GM19328 (cell line): ENCODE results near the gene GAS1.

Experiments used
- ATAC-seq: cut with Tn5 transposase; IDR thresholded peaks from one replicate; pipeline ENCODE4 v1.9.1; 2021; ENCODE audit warnings: mild to moderate bottlenecking, moderate library complexity; ENCODE audit not compliant: unreplicated experiment

GAS1 gene, protein sequence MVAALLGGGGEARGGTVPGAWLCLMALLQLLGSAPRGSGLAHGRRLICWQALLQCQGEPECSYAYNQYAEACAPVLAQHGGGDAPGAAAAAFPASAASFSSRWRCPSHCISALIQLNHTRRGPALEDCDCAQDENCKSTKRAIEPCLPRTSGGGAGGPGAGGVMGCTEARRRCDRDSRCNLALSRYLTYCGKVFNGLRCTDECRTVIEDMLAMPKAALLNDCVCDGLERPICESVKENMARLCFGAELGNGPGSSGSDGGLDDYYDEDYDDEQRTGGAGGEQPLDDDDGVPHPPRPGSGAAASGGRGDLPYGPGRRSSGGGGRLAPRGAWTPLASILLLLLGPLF

GRCh38 chr9:86947146-86948073 lies at the start of gene GAS1:
TSS of gene GAS1 (minus strand) at chr9:86947506. CDS start at chr9:86946779, 727 bp downstream.
- no peak for ATAC-seq

- ATAC-seq: no peak
Measured at GRCh38 chr9:86994231-86994630, 46.9 kb upstream of the GAS1 start.

DNA sequence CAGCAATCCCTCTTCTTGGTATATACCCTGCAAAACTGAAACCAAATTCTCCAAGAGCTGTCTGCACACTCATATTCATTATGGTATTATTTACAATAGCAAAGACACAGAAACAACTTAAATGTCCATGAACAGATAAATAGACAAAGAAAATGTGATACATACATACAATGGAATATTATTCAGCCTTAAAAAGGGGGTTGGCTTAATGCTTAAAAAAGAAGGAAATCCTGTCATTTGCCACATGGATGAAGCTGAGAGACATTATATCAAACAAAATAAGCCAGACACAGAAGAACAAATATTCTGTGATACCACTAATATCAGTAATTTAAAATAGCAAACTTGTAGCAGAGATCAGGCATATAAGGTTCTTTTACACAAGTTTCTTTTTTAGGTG lies 46.5 kb upstream of the GAS1 start:
- ATAC-seq: no peak

DNA sequence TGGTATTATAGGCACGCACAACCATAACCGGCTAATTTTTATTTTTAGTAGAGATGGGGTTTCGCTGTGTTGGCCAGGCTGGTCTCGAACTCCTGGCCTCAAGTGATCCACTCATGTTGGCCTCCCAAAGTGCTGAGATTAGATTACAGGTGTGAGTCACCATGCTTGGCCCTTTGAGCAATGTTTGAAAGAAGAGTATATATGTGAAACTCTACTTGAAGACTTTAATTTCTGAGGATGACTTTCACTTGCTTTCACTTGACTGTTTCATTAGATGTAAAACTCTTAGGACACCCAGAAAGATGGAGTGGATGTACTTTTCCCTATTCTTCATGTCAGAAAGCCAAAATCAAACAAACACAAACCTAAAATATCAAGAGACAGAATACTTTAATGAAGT lies 43.8 kb upstream of the GAS1 start:
- ATAC-seq: no peak

GRCh38 chr9:86990290-86990689 lies 43.0 kb upstream of the GAS1 start:
- ATAC-seq: no peak

GRCh38 chr9:86987900-86988299 lies 40.6 kb upstream of the GAS1 start:
- ATAC-seq: no peak

DNA sequence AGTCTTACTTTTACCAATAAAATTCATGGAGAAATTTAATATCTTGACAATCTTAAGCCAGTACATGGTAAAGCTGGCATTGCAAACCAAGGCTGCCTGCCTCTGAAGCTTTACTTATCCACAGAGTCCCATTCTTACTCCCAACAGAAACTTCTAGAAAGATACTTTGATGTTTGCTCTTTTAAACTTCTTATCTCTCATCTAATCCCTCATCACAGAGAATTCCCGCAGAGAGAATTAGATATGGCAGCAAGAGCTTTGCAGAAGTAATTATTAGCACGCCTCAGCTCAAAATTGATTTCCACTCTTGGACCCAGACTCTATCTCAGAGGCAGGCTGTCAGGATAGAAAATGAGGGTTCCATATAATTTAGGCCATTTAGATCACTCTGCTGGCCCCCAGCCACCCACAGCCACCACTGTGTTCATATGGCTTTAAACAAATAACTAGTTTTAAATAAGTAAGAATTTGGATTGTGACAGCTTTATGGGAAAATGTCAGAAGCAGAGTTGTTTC lies 37.9 kb upstream of the GAS1 start:
- ATAC-seq: no peak

DNA sequence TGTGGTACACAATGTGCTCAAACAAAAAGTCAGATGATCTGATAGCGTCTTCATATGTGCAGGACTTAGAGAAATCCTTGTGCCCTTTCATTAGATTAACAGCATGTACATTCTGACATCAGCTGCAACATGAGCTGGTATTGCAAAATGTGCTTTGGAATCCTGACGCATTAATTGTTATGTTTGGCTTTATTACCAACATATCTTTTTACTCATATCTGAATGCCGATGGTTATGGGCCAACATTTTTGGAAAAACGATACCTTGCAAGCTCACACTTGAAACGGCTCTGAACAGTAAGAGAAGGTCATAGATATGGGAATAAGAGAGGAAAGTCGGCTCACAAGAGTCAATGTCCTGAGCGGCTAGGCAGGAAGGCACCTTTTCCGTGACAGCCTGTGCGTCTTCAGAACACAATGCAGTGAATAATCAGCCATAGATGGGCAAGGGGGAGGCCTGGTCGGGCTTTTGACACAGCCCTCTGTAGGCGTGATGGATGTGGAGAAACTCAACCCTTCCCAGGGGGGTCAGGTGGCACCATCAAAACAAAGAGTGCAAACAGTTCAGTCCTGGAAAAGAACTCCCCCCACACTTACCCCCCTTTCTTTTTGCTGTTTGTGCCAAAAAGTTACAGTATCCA lies 36.4 kb upstream of the GAS1 start:
- no peak for ATAC-seq

- no peak for ATAC-seq
Measured at GRCh38 chr9:86983249-86983619, 35.9 kb upstream of the GAS1 start.

GRCh38 chr9:86980802-86981201 lies 33.5 kb upstream of the GAS1 start:
- ATAC-seq: no peak

GRCh38 chr9:86979657-86980056 lies 32.4 kb upstream of the GAS1 start:
- no peak for ATAC-seq

DNA sequence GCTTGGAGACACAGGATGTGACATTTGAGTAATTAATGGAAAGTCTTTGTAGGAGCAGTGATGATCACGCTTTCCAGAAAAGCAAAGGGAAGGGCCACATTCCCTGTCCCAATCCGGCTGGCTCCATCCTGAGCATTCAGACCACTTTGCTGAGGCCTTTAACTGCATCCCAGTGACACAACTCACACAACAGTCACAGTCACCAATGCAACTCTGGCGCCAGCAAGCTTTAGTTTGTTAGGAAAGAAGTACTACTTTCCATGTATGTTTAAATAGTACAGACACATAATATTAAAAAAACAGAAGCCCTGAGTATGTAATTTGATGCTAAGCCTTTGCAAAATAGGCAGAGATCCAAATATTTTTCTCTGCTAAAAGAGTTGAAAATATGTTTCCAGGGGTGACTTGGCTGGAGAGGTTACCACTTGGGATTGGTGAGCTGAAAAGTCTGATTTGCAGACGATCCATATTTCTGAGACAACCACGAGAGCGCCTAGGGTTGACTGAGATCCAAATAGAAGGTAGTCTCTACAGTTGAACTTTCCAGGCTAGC lies 31.7 kb upstream of the GAS1 start:
- ATAC-seq: no peak

- ATAC-seq: no peak
Measured at GRCh38 chr9:86978413-86978812, 31.1 kb upstream of the GAS1 start.

DNA sequence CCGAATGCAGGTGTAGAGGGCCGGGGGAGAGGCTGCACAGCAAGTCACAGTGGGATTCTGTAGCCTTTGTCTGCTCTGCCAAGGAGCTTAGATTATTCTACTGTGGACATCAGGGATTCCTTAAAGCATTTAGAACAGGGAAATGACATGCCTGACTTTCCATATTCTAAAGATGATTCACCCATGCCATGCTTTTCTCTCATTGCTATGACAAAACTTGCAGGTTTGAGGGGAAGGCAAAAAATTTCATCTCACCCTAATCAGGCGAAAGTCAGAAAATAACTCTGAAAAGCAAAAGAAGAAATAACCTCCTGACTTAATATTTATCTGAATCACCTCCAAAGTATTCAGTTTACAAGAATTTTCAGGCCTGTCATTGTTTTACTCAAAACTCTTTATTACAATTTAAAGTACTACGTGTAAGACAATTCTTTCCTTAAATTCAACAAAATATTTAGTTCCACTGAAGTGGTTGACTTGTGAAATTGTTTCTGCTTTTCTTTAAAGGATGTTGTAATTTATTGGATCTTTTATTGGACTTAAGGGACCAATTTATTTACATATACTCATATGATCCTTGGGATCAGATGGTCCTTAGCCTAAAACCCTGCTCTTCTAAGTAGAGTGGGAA lies 30.0 kb upstream of the GAS1 start:
- no peak for ATAC-seq

- no peak for ATAC-seq
Measured at GRCh38 chr9:86975606-86976005, 28.3 kb upstream of the GAS1 start.

GRCh38 chr9:86975036-86975435 lies 27.7 kb upstream of the GAS1 start:
- ATAC-seq: no peak

DNA sequence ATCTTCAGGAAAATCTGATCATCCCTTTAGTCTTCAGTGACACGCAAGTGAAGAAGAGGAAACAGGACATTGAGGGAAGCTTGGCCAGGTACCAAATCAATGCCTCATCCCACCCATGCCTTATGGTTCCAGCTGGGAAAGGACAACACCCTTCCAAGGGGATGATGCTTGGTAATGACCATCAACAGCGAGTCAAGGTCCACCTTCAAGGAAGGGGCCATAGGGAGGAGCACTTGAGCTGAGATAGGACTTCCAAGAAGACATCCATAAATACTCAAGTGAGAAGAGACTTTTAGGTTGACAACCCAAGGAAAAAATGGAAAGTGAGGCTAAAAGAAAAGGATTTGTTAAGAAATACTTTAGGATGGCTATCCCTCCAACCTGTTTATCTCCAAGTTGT lies 27.1 kb upstream of the GAS1 start:
- ATAC-seq: no peak

DNA sequence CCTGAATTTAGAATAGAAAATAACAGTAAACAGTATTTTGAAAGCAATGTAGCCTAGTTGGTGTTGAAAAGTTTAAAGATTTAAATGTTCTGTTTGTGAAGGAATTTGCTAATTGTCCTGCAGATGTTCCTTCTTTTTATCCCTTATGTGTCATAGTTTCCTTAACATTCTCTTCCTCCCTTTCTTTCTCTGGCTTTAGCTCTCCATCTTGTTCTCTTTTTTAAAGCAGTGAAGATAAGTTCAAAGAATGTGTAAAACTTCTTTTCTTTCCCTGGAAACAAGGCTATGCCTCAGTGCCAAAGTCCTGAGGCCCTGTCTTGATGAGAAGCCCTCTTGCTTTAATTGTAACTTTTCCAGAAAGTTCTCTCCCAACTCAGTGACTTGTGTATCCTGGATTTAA lies 24.4 kb upstream of the GAS1 start:
- ATAC-seq: no peak

- ATAC-seq: no peak
Measured at GRCh38 chr9:86968258-86968920, 21.1 kb upstream of the GAS1 start.

DNA sequence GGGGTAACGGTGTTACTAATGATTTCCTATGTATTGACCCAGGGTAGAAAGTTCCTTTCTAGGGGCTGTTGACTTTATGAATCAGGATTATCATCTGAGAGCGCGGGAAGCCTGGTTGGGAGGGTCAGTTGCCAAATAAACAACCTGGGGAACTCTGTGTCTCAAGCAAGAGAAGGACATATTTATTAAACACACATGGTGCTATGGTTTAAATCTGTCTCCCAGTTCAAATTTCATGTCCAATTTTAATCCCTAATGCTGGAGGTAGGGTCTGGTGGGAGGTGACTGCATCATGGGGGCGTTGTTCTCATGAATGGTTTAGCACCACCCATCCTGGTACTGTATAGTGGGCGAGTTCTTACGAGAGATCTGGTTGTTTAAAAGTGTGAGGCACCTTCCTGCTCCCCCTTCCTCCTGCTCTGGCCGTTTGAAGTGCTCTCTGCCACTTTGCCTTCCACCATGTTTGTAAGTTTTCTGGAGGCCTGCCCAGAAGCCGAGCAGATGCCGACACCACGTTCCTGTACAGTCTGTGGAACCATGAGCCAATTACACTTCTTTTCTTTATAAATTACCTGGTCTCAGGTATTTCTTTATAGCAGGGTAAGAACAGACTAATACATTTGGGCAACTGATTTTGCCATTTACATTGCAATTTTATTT lies 19.7 kb upstream of the GAS1 start:
- ATAC-seq: no peak
